Spleen (tissue), 7 donors: Measurements from ENCODE around the gene WWP2.

Experiments
- CTCF ChIP-seq, 11 experiments: fragments of 200-600 bp in 7 of 11; fragments of 450-650 bp in 4 of 11; sonication (generic) in 4 of 11; IDR thresholded peaks in 8 of 11; conservative IDR thresholded peaks in 3 of 11; 1 replicate in 7 of 11; 2 replicates in 4 of 11; pipeline versions ENCODE4 v1.4.0 to v1.8.0; 2016 to 2021; ENCODE audit warnings: antibody characterized with exemption in 11 of 11, inconsistent platforms in 4 of 11, mild to moderate bottlenecking in 1 of 11
- POLR2A ChIP-seq, 3 donors: fragments of 450-650 bp; IDR thresholded peaks; one replicate each; pipeline ENCODE4 v1.5.1; 2017; ENCODE audit warnings: antibody characterized with exemption in 3 of 3, mild to moderate bottlenecking in 1 of 3
- donor health status: DM: no; HTN: no; CAD: no; lungs with moderate emphysema.
- donor health status: DM: no; HTN: no; CAD: no.
- donor health status: DM: no; HTN: no; CAD: no.

- TF ChIP-seq CTCF (IDR thresholded peaks at IDR 0.05 in 8 of 11, conservative IDR thresholded peaks at IDR 0.05 in 3 of 11) (no peak), POLR2A (IDR thresholded peaks at IDR 0.05) (no peak)
Measured at GRCh38 chr16:69905171-69905555, 143.0 kb downstream of the WWP2 start.
